NCI-H69 (cell line): ENCODE measurements around the gene RADIL.

Source experiments
- DNase-seq: peaks from one replicate; lab custom pipeline; 2025; lab: John Stamatoyannopoulos, UW

Gene RADIL

DNA sequence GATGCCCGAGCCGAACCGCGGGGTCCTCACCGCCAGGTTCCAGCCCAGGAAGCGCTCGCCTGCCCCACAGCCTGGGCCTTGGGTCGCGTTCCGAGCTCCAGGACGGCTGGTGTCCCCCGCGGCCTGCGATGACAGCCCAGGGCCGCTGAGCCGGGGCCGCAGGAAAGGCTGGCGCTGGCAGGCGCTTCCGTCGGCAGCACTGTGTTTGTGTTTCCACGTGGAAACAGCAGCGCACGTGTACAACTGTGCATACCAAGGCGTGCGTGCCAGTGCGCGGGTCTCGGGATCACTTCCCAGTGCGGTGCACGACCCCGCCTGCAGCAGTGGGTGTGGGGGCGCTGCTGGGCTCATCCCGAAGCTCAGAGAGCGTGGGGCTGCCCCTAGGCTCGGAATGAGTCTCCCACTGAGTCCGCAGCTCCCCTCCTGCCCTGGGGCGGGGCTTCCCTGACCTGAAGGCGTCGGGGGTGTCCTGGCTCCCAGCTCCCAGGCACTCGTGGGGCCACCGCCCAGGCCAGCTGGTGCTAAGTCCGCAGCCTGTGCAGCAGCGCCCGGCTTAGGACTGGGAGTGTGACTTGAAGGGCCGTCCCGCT lies 90.9 kb downstream of the RADIL start:
- no peak for DNase-seq

DNA sequence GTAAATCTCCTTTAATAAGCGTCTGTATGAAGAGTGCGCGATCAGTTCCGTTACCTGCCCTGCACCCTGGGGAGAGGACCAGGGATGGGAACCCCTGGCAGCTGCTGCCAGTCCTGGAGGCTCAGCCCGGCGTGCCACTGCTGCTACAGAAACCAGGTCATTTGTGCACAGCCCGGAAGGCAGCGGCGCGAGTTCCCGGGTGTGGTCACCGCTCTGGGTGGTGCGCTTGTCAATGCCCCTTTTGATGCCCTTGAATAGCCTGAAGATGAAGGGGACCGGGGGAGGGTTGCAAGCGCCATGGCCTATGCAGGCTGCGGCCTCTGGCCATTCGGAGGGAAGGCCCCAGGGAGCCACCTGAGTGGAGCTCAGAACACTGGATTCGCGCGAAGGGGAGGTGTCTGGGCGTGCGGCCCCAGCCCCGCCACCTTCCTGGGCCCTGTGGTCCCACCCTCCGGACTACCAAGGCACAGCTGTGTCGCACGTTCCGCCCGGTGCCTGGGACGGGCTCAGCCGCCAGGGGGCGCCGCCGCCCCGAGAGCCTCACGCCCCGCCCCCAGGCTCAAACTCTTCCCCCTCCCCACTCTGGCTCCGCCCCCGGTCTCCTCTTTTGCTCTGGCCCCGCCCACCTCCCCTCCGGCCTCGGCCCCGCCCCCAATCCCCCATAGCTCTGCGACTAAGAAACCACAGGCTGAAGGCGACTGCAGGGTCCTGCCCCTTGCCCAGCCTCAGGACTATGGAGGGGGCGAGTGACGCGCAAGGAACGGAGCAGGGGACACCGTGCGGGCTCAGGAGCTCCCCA lies 91.6 kb downstream of the RADIL start:
- peak; percentile 41 for DNase-seq

- DNase-seq, result no peak
Observed at GRCh38 chr7:4791101-4791737, 92.3 kb downstream of the RADIL start.

GRCh38 chr7:4790516-4790991 lies 93.0 kb downstream of the RADIL start:
- no peak for DNase-seq

GRCh38 chr7:4790078-4790465 lies 93.4 kb downstream of the RADIL start:
- no peak for DNase-seq

- DNase-seq, result no peak
Observed at GRCh38 chr7:4789194-4790077, 94.1 kb downstream of the RADIL start.

DNA sequence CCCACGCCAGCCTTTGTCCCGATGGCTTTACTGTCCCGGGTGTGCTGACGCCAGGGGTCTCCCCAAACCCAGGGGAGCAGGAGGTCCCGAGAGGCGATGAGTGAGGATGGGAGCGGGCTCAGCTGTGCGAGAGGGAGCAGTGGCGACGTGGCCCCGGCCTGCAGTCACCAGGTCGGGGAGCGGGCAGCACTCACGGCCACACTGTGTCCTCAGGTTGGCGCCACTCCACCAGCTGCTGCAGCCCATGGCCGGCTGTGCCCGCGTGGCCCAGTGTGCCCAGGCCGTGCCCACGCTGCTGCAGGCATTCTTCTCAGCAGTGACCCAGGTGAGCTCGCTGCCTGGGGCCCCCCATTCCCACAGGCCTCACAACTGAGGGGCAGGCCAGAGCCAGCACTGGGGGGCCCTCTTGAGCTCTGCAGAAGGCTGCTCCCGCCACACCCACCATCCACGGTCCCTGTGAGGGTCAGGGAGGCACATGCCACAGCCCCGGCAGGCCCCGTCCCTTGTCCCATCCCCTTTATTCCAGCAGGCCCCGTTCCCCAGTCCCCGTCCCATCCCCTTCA lies 94.8 kb downstream of the RADIL start:
- DNase-seq, result no peak

GRCh38 chr7:4787947-4788626 lies 95.4 kb downstream of the RADIL start:
- DNase-seq, result no peak

GRCh38 chr7:4787541-4787940 lies 96.0 kb downstream of the RADIL start:
- DNase-seq, result no peak

DNA sequence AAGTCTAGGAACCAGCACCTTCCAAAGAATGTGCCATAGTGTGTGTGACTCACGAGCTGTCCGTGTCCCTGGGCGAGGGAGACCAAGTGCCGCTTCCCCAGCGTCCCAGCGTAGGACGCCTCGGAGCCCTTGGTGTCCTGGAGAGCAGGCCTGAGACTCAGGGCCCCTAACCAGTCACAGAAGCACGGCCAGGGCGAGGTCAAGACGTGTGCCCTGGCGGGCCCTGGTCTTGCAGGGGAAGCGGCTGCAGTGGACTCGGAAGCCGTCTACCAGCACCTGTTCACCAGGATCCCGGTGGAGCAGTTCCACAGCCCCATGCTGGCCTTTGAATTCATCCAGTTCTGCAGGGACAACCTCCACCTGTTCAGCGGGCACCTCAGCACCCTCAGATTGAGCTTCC lies 97.5 kb downstream of the RADIL start:
- DNase-seq, result no peak

GRCh38 chr7:4785371-4785770 lies 98.1 kb downstream of the RADIL start:
- DNase-seq, result no peak

DNA sequence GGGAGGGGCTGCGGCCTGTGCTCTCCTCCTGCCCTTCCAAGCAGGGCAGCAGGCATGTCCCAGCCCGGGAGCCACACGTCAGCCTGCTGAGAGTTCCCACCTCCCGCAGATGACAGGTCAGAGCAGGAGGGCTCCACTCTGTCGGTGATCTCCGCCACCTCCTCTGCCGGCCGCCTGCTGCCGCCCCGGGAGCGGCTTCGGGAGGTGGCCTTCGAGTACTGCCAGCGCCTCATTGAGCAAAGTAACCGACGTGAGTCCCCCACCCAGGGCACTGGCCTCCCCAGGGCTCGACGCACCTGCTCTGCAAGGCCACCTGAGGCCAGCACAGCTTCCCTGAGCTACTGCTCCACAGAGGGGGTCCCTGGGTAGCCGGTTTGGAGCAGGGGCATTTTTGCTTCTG lies 98.7 kb downstream of the RADIL start:
- no peak for DNase-seq

- DNase-seq, result no peak
Observed at GRCh38 chr7:4783762-4784351, 99.7 kb downstream of the RADIL start.

DNA sequence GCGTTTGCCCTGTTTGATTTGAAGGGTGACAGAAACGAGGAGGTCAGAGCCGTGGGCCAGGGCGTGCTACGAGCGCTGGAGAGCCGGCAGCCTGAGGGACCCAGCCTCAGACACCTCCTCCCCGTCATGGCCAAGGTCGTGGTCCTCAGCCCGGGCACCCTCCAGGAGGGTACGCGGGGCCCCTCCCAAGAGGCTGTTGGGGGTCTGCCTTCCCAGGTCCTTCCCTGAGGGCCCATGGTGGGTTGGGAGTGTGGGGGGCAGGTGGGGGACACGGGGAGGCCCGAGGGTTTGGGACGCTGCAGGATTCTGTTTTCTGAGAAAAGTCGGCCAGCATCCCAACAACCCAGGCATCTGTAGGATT lies 100.2 kb downstream of the RADIL start:
- no peak for DNase-seq

- DNase-seq, result no peak
Observed at GRCh38 chr7:4782333-4783291, 100.9 kb downstream of the RADIL start.

DNA sequence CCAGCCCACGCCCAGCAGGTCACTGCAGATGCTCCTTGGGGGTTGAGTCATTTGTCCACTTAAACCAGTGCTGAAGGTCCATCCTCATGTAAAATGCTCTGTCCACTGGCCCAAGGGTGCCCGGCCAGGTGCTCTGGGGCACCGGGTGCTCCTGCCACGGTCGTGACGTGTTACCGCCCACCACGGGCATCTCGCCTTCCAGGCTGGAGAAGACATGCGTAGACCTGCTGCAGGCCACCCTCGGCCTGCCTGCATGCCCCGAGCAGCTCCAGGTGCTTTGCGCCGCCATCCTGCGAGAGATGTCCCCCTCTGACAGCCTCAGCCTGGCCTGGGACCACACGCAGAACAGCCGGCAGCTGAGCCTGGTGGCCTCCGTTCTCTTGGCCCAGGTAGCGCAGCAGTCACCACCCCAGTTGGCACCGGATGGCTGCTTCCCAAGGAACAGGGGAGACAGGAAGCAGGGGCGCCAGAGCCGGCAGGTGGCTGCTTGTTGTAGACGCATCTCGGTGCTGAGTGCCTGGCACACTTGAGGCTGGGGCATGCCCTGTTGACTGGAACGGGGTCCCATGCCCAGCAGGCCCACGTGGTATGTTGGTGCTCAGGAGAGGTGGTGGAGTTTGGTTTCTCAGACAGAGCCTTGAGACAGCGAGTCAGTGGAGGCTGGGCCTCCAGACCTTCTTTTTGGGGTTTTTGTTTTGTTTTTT lies 102.0 kb downstream of the RADIL start:
- DNase-seq, result no peak

- DNase-seq, result no peak
Observed at GRCh38 chr7:4779118-4779517, 104.4 kb downstream of the RADIL start.

- peak; percentile 51 for DNase-seq
Observed at GRCh38 chr7:4775848-4776623, 107.5 kb downstream of the RADIL start.
